C4-2B (cell line): Measurements from ENCODE around the gene FHIT.

Source experiments
- H3K27ac ChIP-seq: fragments of 450-650 bp; 2 replicates; pipeline ENCODE4 v1.5.1; 2017
- CTCF ChIP-seq: fragments of 450-650 bp; conservative IDR thresholded peaks from 2 replicates; pipeline ENCODE4 v1.5.1; 2017; ENCODE audit warnings: mild to moderate bottlenecking
- ZFX ChIP-seq: fragments of 450-650 bp; IDR thresholded peaks from 2 replicates; pipeline ENCODE4 v1.6.1; 2017

FHIT gene

GRCh38 chr3:60497902-60498301 is 753.4 kb downstream of the FHIT start:
- no peak for TF ChIP-seq CTCF
- TF ChIP-seq ZFX = no peak
- no peak overlapping the region for H3K27ac ChIP-seq

GRCh38 chr3:60490992-60491391 is 760.3 kb downstream of the FHIT start:
- no peak for TF ChIP-seq ZFX
- TF ChIP-seq CTCF = no peak
- H3K27ac ChIP-seq = no peak overlapping the region

GRCh38 chr3:60475096-60475495 is 776.2 kb downstream of the FHIT start:
- no peak overlapping the region for H3K27ac ChIP-seq
- TF ChIP-seq ZFX = no peak
- no peak for TF ChIP-seq CTCF

- no peak overlapping the region for H3K27ac ChIP-seq
- TF ChIP-seq CTCF = no peak
- TF ChIP-seq ZFX = no peak
Measured at GRCh38 chr3:60469481-60469880, 781.8 kb downstream of the FHIT start.

- TF ChIP-seq ZFX (no peak), CTCF (no peak)
- H3K27ac ChIP-seq = no peak overlapping the region
Measured at GRCh38 chr3:60463685-60464084, 787.6 kb downstream of the FHIT start.

GRCh38 chr3:60461267-60461666 is 790.0 kb downstream of the FHIT start:
- H3K27ac ChIP-seq = no peak overlapping the region
- TF ChIP-seq CTCF (no peak), ZFX (no peak)

GRCh38 chr3:60456180-60456579 is 795.1 kb downstream of the FHIT start:
- no peak for TF ChIP-seq CTCF
- no peak for TF ChIP-seq ZFX
- no peak overlapping the region for H3K27ac ChIP-seq

GRCh38 chr3:60453326-60453725 is 797.9 kb downstream of the FHIT start:
- H3K27ac ChIP-seq = no peak overlapping the region
- no peak for TF ChIP-seq CTCF
- TF ChIP-seq ZFX = no peak
